Endothelial cell of umbilical vein (primary cell): ENCODE data around the gene LRRTM4.

ENCODE experiments used
- CTCF ChIP-seq, 2 donors: IDR thresholded peaks; 1 replicate in 1 of 2; 2 replicates in 1 of 2; pipeline ENCODE4 v1.5.1; 2011; ENCODE audit warnings: low read length in 2 of 2, mild to moderate bottlenecking in 2 of 2, moderate library complexity in 2 of 2, control low read depth in 1 of 2, inconsistent platforms in 1 of 2, low read depth in 1 of 2; ENCODE audit not compliant: insufficient read depth in 1 of 2; ENCODE audit errors: extremely low read depth in 1 of 2
- FOS ChIP-seq: IDR thresholded peaks from 2 replicates; pipeline ENCODE4 v1.6.1; 2011; ENCODE audit warnings: mild to moderate bottlenecking, low read length, moderate library complexity, borderline replicate concordance; ENCODE audit not compliant: insufficient read depth
- POLR2A ChIP-seq: IDR thresholded peaks from 2 replicates; pipeline ENCODE4 v1.6.1; 2012; ENCODE audit warnings: low read depth, mild to moderate bottlenecking, control low read depth, low read length
- POLR2AphosphoS5 ChIP-seq: IDR thresholded peaks from 2 replicates; pipeline ENCODE4 v1.6.1; 2012; ENCODE audit warnings: low read depth, mild to moderate bottlenecking, control low read depth, low read length, moderate library complexity; ENCODE audit not compliant: insufficient read depth

- TF ChIP-seq CTCF (IDR thresholded peaks at IDR 0.05; ENCODE audit: extremely low read depth in 1 of 2, insufficient read depth in 1 of 2, low read depth in 1 of 2, low read length in 2 of 2), result no peak
- no peak for TF ChIP-seq POLR2A
- no peak for TF ChIP-seq POLR2AphosphoS5
- no peak for TF ChIP-seq FOS
These were observed 250.9 kb downstream of the LRRTM4 start for GRCh38 chr2:77271262-77271661.
